B cell (primary cell): Measurements from ENCODE around the gene SACM1L. TPM values are rescaled to one million over a fixed set of nuclear protein-coding genes. Genes with fewer than 3 reads are reported as not detected.

Experiments used
- ATAC-seq: fragments of 200-7000 bp; cut with Tn5 transposase; one replicate; pipeline ENCODE4 v1.10.0; 2021; ENCODE audit warnings: low read depth, mild to moderate bottlenecking, moderate number of reproducible peaks, moderate library complexity
- CTCF ChIA-PET: fragments of 350-600 bp; sonication (Branson Sonifier 250); formaldehyde crosslinking; loops from one replicate; lab custom pipeline; 2021; ENCODE audit warnings: antibody characterized with exemption, inconsistent platforms; lab: Charles Lee
- POLR2A ChIA-PET: fragments of 350-600 bp; sonication (Branson Sonifier 250); formaldehyde crosslinking; loops from one replicate; lab custom pipeline; 2021; ENCODE audit warnings: antibody characterized with exemption; lab: Charles Lee
- DNase-seq: peaks from one replicate; pipeline ENCODE4 v3.0.0; 2013
- H2AFZ ChIP-seq: 2 replicates; pipeline ENCODE4 v1.6.1; 2012; ENCODE audit warnings: mild to moderate bottlenecking, low read depth, low read length; ENCODE audit not compliant: insufficient read depth, poor library complexity, severe bottlenecking
- H3K27ac ChIP-seq, 2 donors: 1 replicate in 1 of 2; 2 replicates in 1 of 2; pipeline ENCODE4 v1.5.1; 2012 to 2013; ENCODE audit warnings: low read length in 2 of 2, mild to moderate bottlenecking in 2 of 2, moderate library complexity in 1 of 2
- H3K27me3 ChIP-seq, 4 experiments: fragments of 200-600 bp in 1 of 4; sonication (generic) in 1 of 4; replicated peaks in 1 of 4; 1 replicate in 2 of 4; 2 replicates in 2 of 4; pipeline versions ENCODE4 v1.6.1 to v1.7.0; 2013 to 2016; ENCODE audit warnings: low read length in 3 of 4, mild to moderate bottlenecking in 2 of 4, mixed read lengths in 1 of 4, moderate library complexity in 1 of 4; ENCODE audit not compliant: insufficient read depth in 4 of 4, control insufficient read depth in 3 of 4; ENCODE audit errors: control extremely low read depth in 1 of 4
- H3K36me3 ChIP-seq, 2 experiments: replicated peaks in 1 of 2; 1 replicate in 1 of 2; 2 replicates in 1 of 2; pipeline versions ENCODE4 v1.6.1 to v1.7.1; 2013; ENCODE audit warnings: low read length in 1 of 2; ENCODE audit not compliant: insufficient read depth in 2 of 2, control insufficient read depth in 1 of 2; ENCODE audit errors: control extremely low read depth in 1 of 2, extremely low read depth in 1 of 2
- H3K4me1 ChIP-seq, 2 donors: fragments of 200-600 bp in 1 of 2; sonication (generic) in 1 of 2; 1 replicate in 1 of 2; 2 replicates in 1 of 2; pipeline versions ENCODE4 v1.5.1 to v1.6.1; 2013 to 2017; ENCODE audit warnings: low read length in 2 of 2; ENCODE audit not compliant: control insufficient read depth in 2 of 2, insufficient read depth in 2 of 2
- H3K4me2 ChIP-seq: replicated peaks from 2 replicates; pipeline ENCODE3; 2012; ENCODE audit warnings: mild to moderate bottlenecking, low read depth, low read length; ENCODE audit not compliant: poor library complexity, severe bottlenecking
- H3K4me3 ChIP-seq, 5 experiments: fragments of 200-600 bp in 1 of 5; sonication (generic) in 1 of 5; 1 replicate in 3 of 5; 2 replicates in 2 of 5; pipeline versions ENCODE4 v1.5.1 to v1.7.0; 2011 to 2016; ENCODE audit warnings: low read length in 4 of 5, mild to moderate bottlenecking in 4 of 5, low read depth in 2 of 5, control low read depth in 1 of 5, moderate library complexity in 1 of 5; ENCODE audit not compliant: insufficient read depth in 1 of 5; ENCODE audit errors: control extremely low read depth in 1 of 5, extremely low read depth in 1 of 5
- H3K79me2 ChIP-seq: fragments of 200-600 bp; sonication (generic); one replicate; pipeline ENCODE4 v1.6.0; 2016; ENCODE audit warnings: low read length; ENCODE audit not compliant: control insufficient read depth, insufficient read depth
- H3K9ac ChIP-seq: fragments of 200-600 bp; sonication (generic); 2 replicates; pipeline ENCODE4 v1.6.1; 2017; ENCODE audit warnings: mild to moderate bottlenecking, low read length, moderate library complexity
- H3K9me3 ChIP-seq, 3 donors: one replicate each; pipeline versions ENCODE4 v1.6.1 to v1.7.1; 2013; ENCODE audit warnings: low read length in 2 of 3; ENCODE audit not compliant: control insufficient read depth in 2 of 3, insufficient read depth in 1 of 3; ENCODE audit errors: control extremely low read depth in 1 of 3
- H4K20me1 ChIP-seq: 2 replicates; pipeline ENCODE4 v1.6.0; 2012; ENCODE audit warnings: mild to moderate bottlenecking, low read length; ENCODE audit not compliant: insufficient read depth, control insufficient read depth, poor library complexity, severe bottlenecking
- H3K27ac Mint-ChIP-seq: one replicate; pipeline ENCODE4 v1.8.0; 2021; ENCODE audit warnings: mixed read lengths
- H3K27me3 Mint-ChIP-seq: one replicate; pipeline ENCODE4 v1.8.0; 2021; ENCODE audit warnings: mixed read lengths
- H3K4me1 Mint-ChIP-seq: one replicate; pipeline ENCODE4 v1.8.0; 2021; ENCODE audit warnings: mixed read lengths
- H3K4me3 Mint-ChIP-seq: one replicate; pipeline ENCODE4 v1.8.0; 2021; ENCODE audit warnings: mixed read lengths
- H3K9me3 Mint-ChIP-seq: one replicate; pipeline ENCODE4 v1.8.0; 2022; ENCODE audit warnings: mixed read lengths; ENCODE audit not compliant: insufficient read depth
- EZH2 ChIP-seq: IDR thresholded peaks from 2 replicates; pipeline ENCODE4 v1.6.1; 2012; ENCODE audit warnings: borderline replicate concordance, low read depth, mild to moderate bottlenecking, moderate library complexity, low read length; ENCODE audit not compliant: insufficient read depth, poor library complexity, severe bottlenecking
- WGBS: methylation state at CpG from one replicate; pipeline ENCODE4 v1.1.5; 2013; ENCODE audit warnings: missing lambda C conversion rate; ENCODE audit not compliant: insufficient coverage; 5-methylcytosine and 5-hydroxymethylcytosine counted together
- intact Hi-C: fragments of 100-400 bp; cut with micrococcal nuclease; formaldehyde crosslinking; loops from one replicate; pipeline ENCODE4 v1.10.0; 2022
- polyA plus RNA-seq: library from polyadenylated mRNA; depleted of rRNA; stranded (reverse); fragments of >200 nt; gene quantifications from 2 replicates; pipeline ENCODE4 v1.2.3, GENCODE V29; 2012
- total RNA-seq, 2 donors: library from RNA; stranded (reverse); fragments of 120-200 nt in 1 of 2; gene quantifications; 1 replicate in 1 of 2; 2 replicates in 1 of 2; pipeline versions ENCODE4 v1.2.3 to v1.2.4, GENCODE V29; 2013 to 2022
- TF ChIP-seq, protein P1 (sequence below): fragments of 200-600 bp; IDR thresholded peaks from one replicate; pipeline ENCODE4 v1.8.0; 2022; ENCODE audit warnings: antibody characterized with exemption, mild to moderate bottlenecking

Gene SACM1L
- total and polyA plus RNA-seq, 2 donors (not counting 1 experiment from before 2014, with no cell fraction given) = 20.7 to 85.7 TPM

DNA sequence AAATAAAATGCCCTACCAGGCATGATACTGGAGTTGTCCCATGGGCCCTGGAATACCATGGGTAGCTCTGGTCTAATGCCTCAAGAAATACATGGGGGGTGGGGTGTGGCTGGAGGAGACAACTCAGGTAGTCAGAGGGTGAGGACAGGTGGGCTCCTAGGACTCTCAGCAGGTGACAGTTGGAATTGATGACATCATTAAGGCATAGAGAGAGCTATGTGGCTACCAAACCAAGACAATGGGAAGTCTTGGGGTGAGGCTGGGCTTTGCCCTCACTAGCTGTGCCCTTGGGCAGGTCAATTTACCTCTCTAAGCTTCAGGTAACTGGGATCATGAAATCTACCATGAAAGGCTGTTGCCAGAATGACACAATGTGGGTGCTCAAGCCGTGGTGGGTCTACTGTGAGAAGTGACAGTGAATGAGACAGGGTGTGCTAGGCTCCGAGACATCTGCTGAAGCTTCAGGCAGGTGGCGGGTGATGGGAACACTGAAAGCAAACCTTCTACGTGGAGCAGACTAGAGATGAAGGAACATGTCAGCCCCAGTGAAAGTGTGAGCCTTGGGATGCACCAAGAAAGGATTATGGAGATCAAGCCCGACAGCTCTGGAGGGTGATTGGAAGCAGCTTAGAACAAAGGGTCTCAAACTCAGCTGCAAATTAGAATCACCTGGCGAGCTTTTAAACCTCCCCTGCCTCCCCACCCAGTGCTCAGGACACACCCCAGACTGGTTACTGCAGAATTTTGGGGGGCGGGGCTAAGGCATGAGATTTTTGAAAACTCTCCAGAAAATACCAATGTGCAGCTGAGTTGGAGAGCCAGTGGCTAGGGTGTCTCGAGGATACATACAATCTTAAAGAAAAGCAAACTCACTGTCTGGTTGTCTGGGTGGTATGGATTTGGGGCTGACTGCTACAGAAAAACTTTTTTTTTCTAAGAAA, 85.7 kb downstream of the SACM1L start:
- peaks cover 13% of the 10 kb centered on the region for H3K27me3 Mint-ChIP-seq
- Histone ChIP-seq H3K27me3 (peaks cover 0 to 6% (median 0%) of the 10 kb centered on the region in 4 experiments), H3K4me3 (no peak overlapping the region), H3K9ac (no peak overlapping the region), H3K4me2 (no peak overlapping the region), H3K27ac (no peak overlapping the region), H3K4me1 (no peaks in the 10 kb centered on the region), H2AFZ (no peak overlapping the region), H3K36me3 (no peaks in the 10 kb centered on the region), H3K9me3 (no peaks in the 10 kb centered on the region), H4K20me1 (no peaks in the 10 kb centered on the region), H3K79me2 (no peaks in the 10 kb centered on the region)
- WGBS = 87% methylated on average over 3 of the region's 8 CpGs
- H3K9me3 Mint-ChIP-seq = no peaks in the 10 kb centered on the region
- no peak for DNase-seq
- ChIA-PET CTCF (no interaction called here), POLR2A (no interaction called here)
- intact Hi-C loops = no loop called here
- no peak for ATAC-seq
- TF ChIP-seq, protein P1, sequence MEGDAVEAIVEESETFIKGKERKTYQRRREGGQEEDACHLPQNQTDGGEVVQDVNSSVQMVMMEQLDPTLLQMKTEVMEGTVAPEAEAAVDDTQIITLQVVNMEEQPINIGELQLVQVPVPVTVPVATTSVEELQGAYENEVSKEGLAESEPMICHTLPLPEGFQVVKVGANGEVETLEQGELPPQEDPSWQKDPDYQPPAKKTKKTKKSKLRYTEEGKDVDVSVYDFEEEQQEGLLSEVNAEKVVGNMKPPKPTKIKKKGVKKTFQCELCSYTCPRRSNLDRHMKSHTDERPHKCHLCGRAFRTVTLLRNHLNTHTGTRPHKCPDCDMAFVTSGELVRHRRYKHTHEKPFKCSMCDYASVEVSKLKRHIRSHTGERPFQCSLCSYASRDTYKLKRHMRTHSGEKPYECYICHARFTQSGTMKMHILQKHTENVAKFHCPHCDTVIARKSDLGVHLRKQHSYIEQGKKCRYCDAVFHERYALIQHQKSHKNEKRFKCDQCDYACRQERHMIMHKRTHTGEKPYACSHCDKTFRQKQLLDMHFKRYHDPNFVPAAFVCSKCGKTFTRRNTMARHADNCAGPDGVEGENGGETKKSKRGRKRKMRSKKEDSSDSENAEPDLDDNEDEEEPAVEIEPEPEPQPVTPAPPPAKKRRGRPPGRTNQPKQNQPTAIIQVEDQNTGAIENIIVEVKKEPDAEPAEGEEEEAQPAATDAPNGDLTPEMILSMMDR = no peak
- TF ChIP-seq EZH2 = no peak
- H3K4me3 Mint-ChIP-seq = no peak overlapping the region
- no peak overlapping the region for H3K27ac Mint-ChIP-seq
- no peaks in the 10 kb centered on the region for H3K4me1 Mint-ChIP-seq
